Gastrocnemius medialis (tissue), 4 donors: ENCODE measurements around the gene SLC5A7. TPM values are rescaled to one million over a fixed set of nuclear protein-coding genes. Genes with fewer than 3 reads are reported as not detected.

Experiments used
- ATAC-seq, 2 donors: fragments of 150-250 bp; one replicate each; pipeline ENCODE4 v1.9.1; 2016
- DNase-seq, 2 donors: peaks; one replicate each; pipeline ENCODE4 v3.0.0-alpha.2; 2019
- H3K27ac ChIP-seq, 4 donors: fragments of 200-600 bp; sonication (generic); 1 replicate in 1 of 4; 2 replicates in 3 of 4; pipeline ENCODE4 v1.5.1; 2016 to 2018; ENCODE audit warnings: mild to moderate bottlenecking in 2 of 4, moderate library complexity in 1 of 4
- H3K27me3 ChIP-seq, 3 donors: fragments of 200-600 bp; sonication (generic) in 2 of 3; 1 replicate in 1 of 3; 2 replicates in 2 of 3; pipeline versions ENCODE4 v1.5.1 to v1.6.0; 2016 to 2019; ENCODE audit warnings: mild to moderate bottlenecking in 1 of 3, moderate library complexity in 1 of 3
- H3K36me3 ChIP-seq, 2 donors: fragments of 200-600 bp; sonication (generic) in 1 of 2; one replicate each; pipeline ENCODE4 v1.5.1; 2017 to 2018
- H3K4me1 ChIP-seq, 2 donors: fragments of 200-600 bp; sonication (generic) in 1 of 2; one replicate each; pipeline ENCODE4 v1.5.1; 2016 to 2017; ENCODE audit warnings: mild to moderate bottlenecking in 2 of 2
- H3K4me3 ChIP-seq, 4 donors: fragments of 200-600 bp; sonication (generic) in 3 of 4; 1 replicate in 1 of 4; 2 replicates in 3 of 4; pipeline ENCODE4 v1.5.1; 2016 to 2019; ENCODE audit warnings: mild to moderate bottlenecking in 2 of 4
- H3K9me3 ChIP-seq, 3 donors: fragments of 200-600 bp; sonication (generic) in 2 of 3; 1 replicate in 1 of 3; 2 replicates in 2 of 3; pipeline ENCODE4 v1.5.1; 2016 to 2019
- POLR2A ChIP-seq, 2 donors: fragments of 450-650 bp; IDR thresholded peaks; one replicate each; pipeline ENCODE4 v1.6.1; 2017; ENCODE audit warnings: antibody characterized with exemption in 2 of 2, mild to moderate bottlenecking in 2 of 2, moderate library complexity in 2 of 2
- in situ Hi-C, 4 donors: fragments of 200-750 bp; cut with MboI; loops; one replicate each; pipeline versions ENCODE4 v1.15.0 to v1.8.0; 2017; ENCODE audit warnings: low sequenced_read_pairs in 4 of 4
- intact Hi-C: fragments of 100-400 bp; cut with DNase I; formaldehyde crosslinking; loops from one replicate; pipeline ENCODE4 v1.15.1; 2023; ENCODE audit warnings: low total_unique reads
- total RNA-seq, 4 donors: library from RNA; depleted of rRNA; stranded (reverse); fragments of >200 nt; gene quantifications; one replicate each; pipeline versions ENCODE4 v1.1.0 to v1.2.3, GENCODE V29; 2016
- TF ChIP-seq, protein P1 (sequence below), 5 experiments: fragments of 450-650 bp in 3 of 5; fragments of 200-600 bp in 2 of 5; sonication (generic) in 2 of 5; IDR thresholded peaks in 4 of 5; conservative IDR thresholded peaks in 1 of 5; 1 replicate in 4 of 5; 2 replicates in 1 of 5; pipeline ENCODE4 v1.5.1; 2016 to 2019; ENCODE audit warnings: antibody characterized with exemption in 5 of 5, mild to moderate bottlenecking in 3 of 5, moderate library complexity in 3 of 5

Gene SLC5A7
- total RNA-seq, 4 donors from 2014 or later: 0.04 TPM; not detected in 3

- DNase-seq (no peak), ATAC-seq (no peak)
- Histone ChIP-seq H3K4me1 (no peaks in the 10 kb centered on the region), H3K4me3 (no peak overlapping the region), H3K27me3 (peaks cover 5 to 22% (median 8%) of the 10 kb centered on the region in 3 donors), H3K9me3 (no peaks in the 10 kb centered on the region), H3K27ac (no peak overlapping the region), H3K36me3 (no peaks in the 10 kb centered on the region)
- TF ChIP-seq, protein P1, sequence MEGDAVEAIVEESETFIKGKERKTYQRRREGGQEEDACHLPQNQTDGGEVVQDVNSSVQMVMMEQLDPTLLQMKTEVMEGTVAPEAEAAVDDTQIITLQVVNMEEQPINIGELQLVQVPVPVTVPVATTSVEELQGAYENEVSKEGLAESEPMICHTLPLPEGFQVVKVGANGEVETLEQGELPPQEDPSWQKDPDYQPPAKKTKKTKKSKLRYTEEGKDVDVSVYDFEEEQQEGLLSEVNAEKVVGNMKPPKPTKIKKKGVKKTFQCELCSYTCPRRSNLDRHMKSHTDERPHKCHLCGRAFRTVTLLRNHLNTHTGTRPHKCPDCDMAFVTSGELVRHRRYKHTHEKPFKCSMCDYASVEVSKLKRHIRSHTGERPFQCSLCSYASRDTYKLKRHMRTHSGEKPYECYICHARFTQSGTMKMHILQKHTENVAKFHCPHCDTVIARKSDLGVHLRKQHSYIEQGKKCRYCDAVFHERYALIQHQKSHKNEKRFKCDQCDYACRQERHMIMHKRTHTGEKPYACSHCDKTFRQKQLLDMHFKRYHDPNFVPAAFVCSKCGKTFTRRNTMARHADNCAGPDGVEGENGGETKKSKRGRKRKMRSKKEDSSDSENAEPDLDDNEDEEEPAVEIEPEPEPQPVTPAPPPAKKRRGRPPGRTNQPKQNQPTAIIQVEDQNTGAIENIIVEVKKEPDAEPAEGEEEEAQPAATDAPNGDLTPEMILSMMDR (IDR thresholded peaks at IDR 0.05 in 4 of 5, conservative IDR thresholded peaks at IDR 0.05 in 1 of 5): no peak
- TF ChIP-seq POLR2A (IDR thresholded peaks at IDR 0.05): no peak
- intact Hi-C loops: no loop called here
- in situ Hi-C loops: no loop called here
Observed at GRCh38 chr2:107988108-107988507, 1.8 kb downstream of the SLC5A7 start.

GRCh38 chr2:107989445-107989844 lies 3.1 kb downstream of the SLC5A7 start:
- no peaks in the 10 kb centered on the region for H3K36me3 ChIP-seq
- ATAC-seq (no peak), DNase-seq (no peak)
- no peak overlapping the region for H3K4me3 ChIP-seq
- H3K9me3 ChIP-seq: no peaks in the 10 kb centered on the region
- intact Hi-C loops (no loop called here), in situ Hi-C loops (no loop called here)
- H3K27me3 ChIP-seq: peaks cover 5 to 22% (median 8%) of the 10 kb centered on the region in 3 donors
- H3K27ac ChIP-seq: no peak overlapping the region
- no peak for TF ChIP-seq POLR2A (IDR thresholded peaks at IDR 0.05)
- TF ChIP-seq, protein P1 (IDR thresholded peaks at IDR 0.05 in 4 of 5, conservative IDR thresholded peaks at IDR 0.05 in 1 of 5): no peak
- no peaks in the 10 kb centered on the region for H3K4me1 ChIP-seq

DNA sequence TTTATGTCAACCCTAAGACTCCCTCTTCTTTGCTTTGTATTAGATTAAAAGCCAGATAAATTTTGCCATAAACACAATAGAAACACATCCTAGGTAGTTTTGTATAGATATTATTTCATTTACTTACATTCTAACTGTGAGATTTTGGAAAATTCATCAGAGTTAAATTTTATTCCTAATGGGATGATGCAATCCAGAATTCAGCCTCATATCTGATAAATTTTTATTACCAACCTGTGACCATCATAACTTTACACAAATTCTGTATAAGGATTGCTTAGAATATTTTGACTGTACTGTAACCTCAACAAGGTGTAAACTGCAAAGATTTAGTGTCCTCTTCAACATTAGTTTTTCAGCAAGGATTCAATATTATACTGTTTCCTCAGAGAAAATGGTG lies 4.4 kb downstream of the SLC5A7 start:
- intact Hi-C loops: no loop called here
- Histone ChIP-seq H3K9me3 (no peaks in the 10 kb centered on the region), H3K4me1 (no peaks in the 10 kb centered on the region), H3K4me3 (no peak overlapping the region), H3K27me3 (peaks cover 5 to 22% (median 8%) of the 10 kb centered on the region in 3 donors), H3K27ac (no peak overlapping the region), H3K36me3 (no peaks in the 10 kb centered on the region)
- ATAC-seq (no peak), DNase-seq (no peak)
- TF ChIP-seq POLR2A (IDR thresholded peaks at IDR 0.05): no peak
- TF ChIP-seq, protein P1 (IDR thresholded peaks at IDR 0.05 in 4 of 5, conservative IDR thresholded peaks at IDR 0.05 in 1 of 5): no peak
- in situ Hi-C loops: no loop called here

GRCh38 chr2:107992069-107992468 lies 5.7 kb downstream of the SLC5A7 start:
- Histone ChIP-seq H3K9me3 (no peaks in the 10 kb centered on the region), H3K27me3 (peaks cover 0 to 12% (median 0%) of the 10 kb centered on the region in 3 donors), H3K4me3 (no peak overlapping the region), H3K36me3 (no peaks in the 10 kb centered on the region), H3K27ac (no peak overlapping the region), H3K4me1 (no peaks in the 10 kb centered on the region)
- ATAC-seq (no peak), DNase-seq (no peak)
- intact Hi-C loops: no loop called here
- in situ Hi-C loops: no loop called here
- no peak for TF ChIP-seq POLR2A (IDR thresholded peaks at IDR 0.05)
- TF ChIP-seq, protein P1 (IDR thresholded peaks at IDR 0.05 in 4 of 5, conservative IDR thresholded peaks at IDR 0.05 in 1 of 5): no peak

GRCh38 chr2:107999158-107999557 lies 12.8 kb downstream of the SLC5A7 start:
- H3K9me3 ChIP-seq: no peaks in the 10 kb centered on the region
- no peak overlapping the region for H3K4me3 ChIP-seq
- H3K27me3 ChIP-seq: no peaks in the 10 kb centered on the region
- no peak for ATAC-seq
- intact Hi-C loops (no loop called here), in situ Hi-C loops (no loop called here)
- no peak for DNase-seq
- no peak for TF ChIP-seq POLR2A (IDR thresholded peaks at IDR 0.05)
- TF ChIP-seq, protein P1 (IDR thresholded peaks at IDR 0.05 in 4 of 5, conservative IDR thresholded peaks at IDR 0.05 in 1 of 5): no peak
- H3K4me1 ChIP-seq: no peaks in the 10 kb centered on the region
- no peak overlapping the region for H3K27ac ChIP-seq
- H3K36me3 ChIP-seq: no peaks in the 10 kb centered on the region
